ENCODE measurements around the gene NOC2L. TPM values are rescaled to one million over a fixed set of nuclear protein-coding genes. Genes with fewer than 3 reads are reported as not detected.
A peak's percentile ranks its signal among the peaks of the same experiment; 100 is the strongest.

NOC2L gene
- total and polyA plus RNA-seq, 8 donors, result 23.3 to 86.5 (median 37.5) TPM

DNA sequence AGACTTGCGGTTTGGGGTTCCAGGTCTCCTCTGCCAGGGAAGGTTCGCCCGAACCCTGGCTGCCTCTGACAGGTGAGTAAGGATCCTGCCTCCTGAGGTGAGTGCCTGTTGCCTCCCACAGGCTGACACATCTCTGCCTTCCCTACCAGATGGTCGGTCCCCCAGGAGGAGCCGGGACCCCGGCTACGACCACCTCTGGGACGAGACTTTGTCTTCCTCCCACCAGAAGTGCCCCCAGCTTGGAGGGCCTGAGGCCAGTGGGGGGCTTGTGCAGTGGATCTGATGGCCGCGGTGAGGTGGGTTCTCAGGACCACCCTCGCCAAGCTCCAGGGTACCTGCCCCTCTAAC lies 15.2 kb upstream of the NOC2L start:
- DNase-seq (peak in 1 of 6 donors; percentile 61), FAIRE-seq (no peak), ATAC-seq (no peak)
- no peak overlapping the region for H3K4me3 ChIP-seq
- no peaks in the 10 kb centered on the region for H3K4me1 ChIP-seq
- TF ChIP-seq CTCF (IDR thresholded peaks at IDR 0.05), result no peak
- no peaks in the 10 kb centered on the region for H3K9me3 ChIP-seq
- H3K27me3 ChIP-seq, result peaks cover 0 to 17% (median 3%) of the 10 kb centered on the region in 4 donors
- intact Hi-C loops (cut with DNase I), result loop anchor here in 1 of 3 donors (5.0 kb wide), 1 partner anchor 72 kb away; no protein-coding TSS in a partner anchor
- H3K27ac ChIP-seq, result no peak overlapping the region
- WGBS, 2 donors, result 73 to 75% methylated on average over 10 to 11 of the region's 11 CpGs
- H3K36me3 ChIP-seq, result no peaks in the 10 kb centered on the region

- 59 to 76% methylated on average over 27 to 28 of the region's 28 CpGs for WGBS, 2 donors
- peaks cover 0 to 17% (median 3%) of the 10 kb centered on the region in 4 donors for H3K27me3 ChIP-seq
Measured at GRCh38 chr1:973459-974292, 14.6 kb upstream of the NOC2L start.

GRCh38 chr1:972726-973458 lies 13.8 kb upstream of the NOC2L start:
- no peak overlapping the region for H3K27ac ChIP-seq
- no peak overlapping the region for H3K4me3 ChIP-seq
- no peaks in the 10 kb centered on the region for H3K9me3 ChIP-seq
- no peak for TF ChIP-seq CTCF (IDR thresholded peaks at IDR 0.05)
- H3K4me1 ChIP-seq, result no peaks in the 10 kb centered on the region
- intact Hi-C loops (cut with DNase I), result loop anchor here in 1 of 3 donors (5.0 kb wide), 1 partner anchor 71 kb away; no protein-coding TSS in a partner anchor
- peaks cover 0 to 17% (median 3%) of the 10 kb centered on the region in 4 donors for H3K27me3 ChIP-seq
- no peaks in the 10 kb centered on the region for H3K36me3 ChIP-seq
- ATAC-seq (no peak), FAIRE-seq (no peak), DNase-seq (peak in 1 of 6 donors; percentile 66)
- WGBS, 2 donors, result 73 to 82% methylated on average over 27 to 28 of the region's 28 CpGs

More at GRCh38 chr1:973459-974292, 14.6 kb upstream of the NOC2L start:
- TF ChIP-seq CTCF (IDR thresholded peaks at IDR 0.05), result no peak
- Histone ChIP-seq H3K27ac (no peak overlapping the region), H3K4me3 (no peak overlapping the region), H3K4me1 (no peaks in the 10 kb centered on the region), H3K9me3 (no peaks in the 10 kb centered on the region), H3K36me3 (no peaks in the 10 kb centered on the region)
- DNase-seq (peak in 1 of 6 donors; percentile 75), ATAC-seq (no peak), FAIRE-seq (no peak)
- intact Hi-C loops (cut with DNase I), result loop anchor here in 1 of 3 donors (5.0 kb wide), 1 partner anchor 71 kb away; no protein-coding TSS in a partner anchor

DNA sequence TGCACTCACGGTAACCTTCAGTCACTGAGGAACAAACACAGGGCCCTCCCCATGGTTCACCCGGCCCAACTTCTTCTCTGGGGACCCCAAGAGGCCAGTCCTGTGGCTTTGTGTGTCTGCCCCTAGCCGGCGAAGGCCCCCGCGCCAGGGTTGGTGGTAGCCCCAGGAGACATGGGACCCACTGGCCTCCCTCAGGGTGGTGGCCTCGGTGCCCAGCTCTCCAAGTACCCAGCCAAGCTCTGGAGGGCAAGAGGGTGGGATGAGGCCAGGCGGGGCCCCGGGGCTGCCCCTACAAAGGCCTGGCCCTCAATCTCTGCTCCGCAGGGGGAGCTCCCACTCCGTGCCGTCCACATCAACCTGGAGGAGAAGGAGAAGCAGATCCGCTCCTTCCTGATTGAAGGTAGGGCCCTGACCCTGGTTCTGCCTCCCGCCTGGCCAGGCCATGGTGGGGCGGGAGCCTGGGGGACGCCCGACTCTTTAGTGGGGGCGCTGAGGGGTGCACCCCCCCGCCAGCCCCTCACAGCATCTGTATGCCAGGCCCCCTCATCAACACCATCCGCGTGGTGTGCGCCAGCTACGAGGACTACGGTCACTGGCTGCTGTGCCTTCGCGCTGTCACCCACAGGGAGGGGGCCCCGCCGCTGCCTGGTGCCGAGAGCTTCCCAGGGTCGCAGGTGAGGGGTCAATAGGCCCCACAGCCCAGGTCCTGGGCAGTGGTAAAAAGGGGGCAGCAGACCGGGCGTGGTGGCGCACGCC lies 12.9 kb upstream of the NOC2L start:
- intact Hi-C loops (cut with DNase I), result loop anchor here in 1 of 3 donors (5.0 kb wide), 1 partner anchor 70 kb away; no protein-coding TSS in a partner anchor
- Histone ChIP-seq H3K27me3 (peaks cover 0 to 17% (median 3%) of the 10 kb centered on the region in 4 donors), H3K27ac (no peak overlapping the region), H3K4me3 (no peak overlapping the region), H3K36me3 (no peaks in the 10 kb centered on the region), H3K9me3 (no peaks in the 10 kb centered on the region), H3K4me1 (peaks cover 0 to 5% (median 0%) of the 10 kb centered on the region in 3 donors)
- peak in 1 of 6 donors; percentile 70 for DNase-seq
- no peak for TF ChIP-seq CTCF (IDR thresholded peaks at IDR 0.05)
- WGBS, 2 donors, result 57 to 69% methylated on average over 33 to 34 of the region's 34 CpGs
- no peak for FAIRE-seq
- ATAC-seq, result no peak
